ENCODE measurements around the gene GALM.
"Not testable (repeated sequence)": the region's sequence is repeated elsewhere in the genome, so short reads cannot be mapped to it uniquely, and the experiment has no call there.

Gene GALM

DNA sequence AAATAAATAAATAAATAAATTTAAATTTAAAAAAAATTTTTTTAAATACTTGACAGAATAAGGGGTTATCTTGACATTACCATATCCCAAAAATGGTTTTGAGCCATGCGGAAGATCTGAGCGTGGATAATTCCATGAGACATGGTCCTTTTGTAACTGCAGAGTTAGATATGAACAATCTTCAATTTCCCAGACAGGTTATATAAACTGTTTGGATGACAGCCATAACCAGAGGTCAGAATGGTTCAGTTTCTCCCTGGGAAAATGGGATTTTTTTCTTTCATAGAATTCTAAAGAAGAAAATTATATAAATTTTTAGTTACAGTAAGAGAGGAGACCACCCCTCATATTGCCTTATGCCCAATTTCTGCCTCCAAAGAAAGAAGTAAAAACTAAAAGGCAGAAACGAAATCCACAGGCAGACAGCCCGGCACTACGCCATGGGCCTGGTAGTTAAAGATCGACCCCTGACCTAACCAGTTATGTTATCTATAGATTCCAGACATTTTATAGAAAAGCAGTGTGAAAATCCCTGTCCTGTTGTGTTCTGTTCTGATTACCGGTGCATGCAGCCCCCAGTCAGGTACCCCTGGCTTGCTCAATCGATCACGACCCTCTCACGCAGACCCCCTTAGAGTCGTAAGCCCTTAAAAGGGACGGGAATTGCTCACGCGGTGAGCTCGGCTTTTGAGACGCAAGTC lies 3.0 kb downstream of the GALM start:
- Histone ChIP-seq H3K4me3 (ENCODE audit: low read depth, low read length) (no peak overlapping the region), H3K27ac (no peak overlapping the region), H3K9me3 (ENCODE audit: severe bottlenecking) (no peaks in the 10 kb centered on the region), H3K36me3 (no peaks in the 10 kb centered on the region), H3K27me3 (ENCODE audit: insufficient read depth, low read depth, severe bottlenecking) (no peaks in the 10 kb centered on the region)
- TF ChIP-seq, protein P1, sequence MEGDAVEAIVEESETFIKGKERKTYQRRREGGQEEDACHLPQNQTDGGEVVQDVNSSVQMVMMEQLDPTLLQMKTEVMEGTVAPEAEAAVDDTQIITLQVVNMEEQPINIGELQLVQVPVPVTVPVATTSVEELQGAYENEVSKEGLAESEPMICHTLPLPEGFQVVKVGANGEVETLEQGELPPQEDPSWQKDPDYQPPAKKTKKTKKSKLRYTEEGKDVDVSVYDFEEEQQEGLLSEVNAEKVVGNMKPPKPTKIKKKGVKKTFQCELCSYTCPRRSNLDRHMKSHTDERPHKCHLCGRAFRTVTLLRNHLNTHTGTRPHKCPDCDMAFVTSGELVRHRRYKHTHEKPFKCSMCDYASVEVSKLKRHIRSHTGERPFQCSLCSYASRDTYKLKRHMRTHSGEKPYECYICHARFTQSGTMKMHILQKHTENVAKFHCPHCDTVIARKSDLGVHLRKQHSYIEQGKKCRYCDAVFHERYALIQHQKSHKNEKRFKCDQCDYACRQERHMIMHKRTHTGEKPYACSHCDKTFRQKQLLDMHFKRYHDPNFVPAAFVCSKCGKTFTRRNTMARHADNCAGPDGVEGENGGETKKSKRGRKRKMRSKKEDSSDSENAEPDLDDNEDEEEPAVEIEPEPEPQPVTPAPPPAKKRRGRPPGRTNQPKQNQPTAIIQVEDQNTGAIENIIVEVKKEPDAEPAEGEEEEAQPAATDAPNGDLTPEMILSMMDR (IDR thresholded peaks at IDR 0.05; ENCODE audit: low read depth, low read length), result no peak
- DNase-seq, result no peak

DNA sequence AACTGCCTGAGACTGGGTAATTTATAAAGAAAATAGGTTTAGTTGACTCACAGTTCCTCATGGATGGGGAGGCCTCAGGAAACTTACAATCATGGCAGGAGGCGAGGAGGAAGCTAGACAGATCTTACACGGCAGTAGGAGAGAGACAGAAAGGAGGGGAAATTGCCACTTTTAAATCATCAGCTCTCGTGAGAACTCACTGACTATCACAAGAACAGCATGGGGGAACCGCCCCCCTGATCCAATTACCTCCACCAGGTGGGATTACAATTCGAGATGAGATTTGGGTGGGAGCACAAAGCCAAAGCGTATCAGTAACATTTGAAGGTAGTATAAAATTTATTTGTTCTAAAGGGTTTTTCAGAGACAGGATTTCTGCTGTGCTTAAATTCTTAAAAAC lies 5.4 kb downstream of the GALM start:
- Histone ChIP-seq H3K27ac (no peak overlapping the region), H3K36me3 (no peaks in the 10 kb centered on the region), H3K27me3 (ENCODE audit: insufficient read depth, low read depth, severe bottlenecking) (no peaks in the 10 kb centered on the region), H3K9me3 (ENCODE audit: severe bottlenecking) (no peaks in the 10 kb centered on the region), H3K4me3 (ENCODE audit: low read depth, low read length) (no peak overlapping the region)
- TF ChIP-seq, protein P1 (IDR thresholded peaks at IDR 0.05; ENCODE audit: low read depth, low read length), result no peak
- DNase-seq, result no peak

DNA sequence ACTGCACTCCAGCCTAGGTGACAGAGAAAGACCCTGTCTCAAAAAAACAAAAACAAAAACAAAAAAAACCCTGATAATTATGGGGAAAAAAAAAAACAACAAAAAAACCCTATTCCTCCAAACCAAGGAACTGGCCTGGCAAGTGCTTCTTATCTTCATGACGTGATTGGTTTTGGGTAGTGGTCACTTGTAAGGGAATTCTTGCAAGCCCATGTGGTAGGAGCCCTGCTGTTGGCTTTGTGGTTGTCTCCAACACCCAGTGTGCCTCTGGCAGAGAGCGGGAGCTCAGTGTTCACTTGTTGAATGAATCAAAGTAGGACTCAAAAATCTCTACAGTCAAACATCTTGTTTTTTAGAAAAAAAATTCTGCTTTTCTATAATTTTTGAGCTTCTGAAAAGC lies 6.0 kb downstream of the GALM start:
- no peak overlapping the region for H3K27ac ChIP-seq
- H3K4me3 ChIP-seq (ENCODE audit: low read depth, low read length), result no peak overlapping the region
- H3K36me3 ChIP-seq, result no peaks in the 10 kb centered on the region
- no peaks in the 10 kb centered on the region for H3K9me3 ChIP-seq (ENCODE audit: severe bottlenecking)
- DNase-seq, result no peak
- TF ChIP-seq, protein P1 (IDR thresholded peaks at IDR 0.05; ENCODE audit: low read depth, low read length), result no peak
- no peaks in the 10 kb centered on the region for H3K27me3 ChIP-seq (ENCODE audit: insufficient read depth, low read depth, severe bottlenecking)

DNA sequence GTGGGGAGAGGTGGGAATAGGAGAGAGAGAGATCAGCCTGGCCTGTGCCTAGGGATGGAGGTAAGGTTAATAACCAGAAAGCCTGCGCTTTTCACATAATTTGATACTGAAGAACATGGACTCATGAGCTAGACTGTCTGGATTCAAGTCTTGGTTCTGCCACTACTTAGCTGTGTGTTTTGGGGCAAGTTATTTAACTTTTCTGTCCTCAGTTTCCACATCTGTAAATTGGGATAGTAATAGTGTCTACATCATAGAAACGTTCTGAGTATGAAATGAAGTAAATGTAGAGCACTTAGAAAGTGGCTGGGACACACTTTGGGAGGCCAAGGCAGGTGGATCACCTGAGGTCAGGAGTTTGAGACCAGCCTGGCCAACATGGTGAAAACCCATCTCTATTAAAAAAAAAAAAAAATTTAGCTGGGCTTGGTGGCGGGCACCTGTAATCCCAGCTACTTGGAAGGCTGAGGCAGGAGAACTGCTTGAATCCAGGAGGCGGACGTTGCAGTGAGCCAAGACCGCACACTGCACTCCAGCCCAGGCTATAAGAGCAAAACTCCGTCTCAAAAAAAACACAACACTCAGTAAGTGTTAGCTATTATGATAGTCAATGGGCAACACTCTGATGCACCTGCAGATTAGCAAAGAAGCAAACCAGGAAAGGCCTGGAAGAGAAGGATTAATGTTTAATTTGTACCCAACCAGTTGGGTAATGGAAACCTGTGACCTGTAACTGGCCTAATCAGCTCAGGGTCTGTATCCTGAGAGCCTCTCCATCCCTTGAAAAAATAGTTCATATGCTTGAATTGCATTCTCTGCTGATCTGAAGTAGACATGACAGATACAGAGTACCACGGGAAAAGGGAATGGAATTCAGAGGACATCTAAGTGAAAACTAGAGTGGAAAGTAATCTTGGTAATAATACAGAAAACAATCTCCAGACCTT lies 6.8 kb downstream of the GALM start:
- no peaks in the 10 kb centered on the region for H3K36me3 ChIP-seq
- H3K27me3 ChIP-seq (ENCODE audit: insufficient read depth, low read depth, severe bottlenecking), result no peaks in the 10 kb centered on the region
- no peak overlapping the region for H3K4me3 ChIP-seq (ENCODE audit: low read depth, low read length)
- no peak overlapping the region for H3K27ac ChIP-seq
- TF ChIP-seq, protein P1 (IDR thresholded peaks at IDR 0.05; ENCODE audit: low read depth, low read length), result no peak
- no peak for DNase-seq
- no peaks in the 10 kb centered on the region for H3K9me3 ChIP-seq (ENCODE audit: severe bottlenecking)

DNA sequence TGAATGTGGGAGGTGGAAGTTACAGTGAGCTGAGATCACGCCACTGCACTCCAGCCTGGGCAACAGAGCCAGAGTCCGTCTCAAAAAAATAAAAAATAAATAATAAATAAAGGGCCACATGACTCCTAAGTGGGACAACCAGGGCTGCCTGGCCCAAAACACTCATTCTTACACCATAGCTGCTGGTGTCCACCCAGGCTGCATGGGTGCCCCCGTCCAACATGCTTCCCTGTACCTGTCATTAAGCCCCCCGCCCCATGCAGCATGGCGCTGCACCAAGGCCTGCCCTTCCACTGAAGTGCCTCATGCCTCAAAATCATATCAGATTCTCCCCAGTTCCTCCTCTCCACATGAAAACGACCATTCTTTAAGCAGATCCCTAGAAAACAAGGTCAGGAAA lies 10.8 kb downstream of the GALM start:
- Histone ChIP-seq H3K36me3 (no peaks in the 10 kb centered on the region), H3K27ac (no peak overlapping the region), H3K4me3 (ENCODE audit: low read depth, low read length) (no peak overlapping the region)

DNA sequence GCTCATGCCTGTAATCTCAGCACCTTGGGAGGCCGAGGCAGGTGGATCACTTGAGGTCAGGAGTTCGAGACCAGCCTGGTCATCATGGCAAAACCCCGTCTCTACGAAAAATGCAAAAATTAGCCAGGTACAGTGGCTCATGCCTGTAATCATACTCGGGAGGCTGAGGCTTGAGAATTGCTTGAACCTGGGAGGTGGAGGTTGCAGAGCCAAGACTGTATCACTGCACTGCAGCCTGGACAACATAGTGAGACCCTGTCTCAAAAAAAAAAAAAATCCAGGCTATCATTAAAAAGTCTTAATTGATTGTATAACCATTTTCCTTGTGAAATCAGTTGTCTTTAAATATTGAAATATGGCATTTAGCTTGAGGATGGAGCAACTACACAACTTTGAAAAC lies 15.0 kb downstream of the GALM start:
- H3K4me3 ChIP-seq (ENCODE audit: low read depth, low read length); H3K27me3 ChIP-seq (ENCODE audit: insufficient read depth, low read depth, severe bottlenecking); H3K36me3 ChIP-seq; DNase-seq; H3K27ac ChIP-seq; H3K9me3 ChIP-seq (ENCODE audit: severe bottlenecking): not testable (repeated sequence)

More for the DNA sequence above, 10.8 kb downstream of the GALM start:
- no peaks in the 10 kb centered on the region for H3K9me3 ChIP-seq (ENCODE audit: severe bottlenecking)
- DNase-seq, result no peak
- TF ChIP-seq, protein P1 (IDR thresholded peaks at IDR 0.05; ENCODE audit: low read depth, low read length), result no peak
- H3K27me3 ChIP-seq (ENCODE audit: insufficient read depth, low read depth, severe bottlenecking), result no peaks in the 10 kb centered on the region

All from WERI-Rb-1 (cell line).